ENCODE data around the gene ATPAF1. TPM values are rescaled to one million over a fixed set of nuclear protein-coding genes. Genes with fewer than 3 reads are reported as not detected.

ATPAF1 gene
- total RNA-seq, 2 experiments from 2014 or later = 49.0 to 50.6 TPM

DNA sequence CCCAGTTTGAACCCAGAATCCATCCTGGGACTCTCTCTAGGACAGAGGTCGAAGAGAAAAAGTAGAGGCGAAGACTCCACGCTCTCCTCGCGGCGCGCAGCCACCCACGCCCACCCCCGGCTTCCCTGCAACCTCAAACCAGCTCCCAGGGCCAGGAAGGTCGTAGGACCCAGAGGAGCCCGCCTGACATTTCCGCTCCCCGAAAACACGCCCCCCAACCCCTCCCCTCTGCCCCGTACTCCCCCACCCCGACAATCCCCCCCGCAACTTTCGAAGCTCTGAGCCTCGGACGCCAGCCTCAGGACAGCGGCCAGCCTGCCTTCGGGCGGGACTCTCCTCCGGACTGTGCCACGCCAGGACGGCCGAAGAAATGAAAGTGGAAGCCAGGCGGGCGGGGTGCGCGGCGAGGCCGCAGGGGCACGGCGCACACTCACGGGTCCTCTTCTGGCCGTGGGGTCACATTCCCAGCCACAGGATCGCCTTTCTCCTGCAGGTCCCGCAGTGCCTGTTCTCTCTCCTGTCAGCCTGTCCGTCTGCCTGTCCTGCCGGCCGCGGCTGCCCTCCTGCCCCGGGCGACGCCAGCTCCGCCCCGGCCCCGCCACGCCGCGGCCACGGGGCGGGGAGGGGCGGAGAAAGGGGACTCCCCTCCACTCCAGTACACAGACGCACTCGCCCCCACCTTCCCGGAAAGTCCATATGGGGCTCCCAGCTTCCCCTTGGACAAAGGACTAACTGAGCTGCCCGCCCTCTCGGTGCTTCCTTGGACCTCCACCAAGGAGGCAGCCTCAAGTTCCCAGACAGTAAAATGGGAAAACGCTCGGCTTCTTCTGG, 51.7 kb downstream of the ATPAF1 start, which contains the start of gene MOB3C:
Gene MOB3C (minus strand): TSS at position 535 of the 831 bp plus-strand sequence. CDS start 3,490 bp downstream, outside the sequence.
- H3K4me1 Mint-ChIP-seq = peaks cover 48% of the 10 kb centered on the region
- peak; percentile 66 for DNase-seq
- H3K27ac Mint-ChIP-seq = peak within 1 kb of the TSS; percentile 86
- H3K9me3 Mint-ChIP-seq = no peaks in the 10 kb centered on the region
- peaks cover 7% of the 10 kb centered on the region for H3K36me3 Mint-ChIP-seq (ENCODE audit: low read depth)
- CTCF ChIA-PET = interaction anchor here (0.9 to 3.2 kb wide), 8 partner anchors 9 to 110 kb away, joined by 3 to 16 read pairs (median 5); partner anchors contain the start of gene MKNK1
- POLR2A ChIA-PET = interaction anchor here (1.3 kb wide), 1 partner anchor 12 kb away, joined by 10 read pairs; the partner anchor contains the start of gene MKNK1
- H3K27me3 Mint-ChIP-seq = no peaks in the 10 kb centered on the region
- H3K4me3 Mint-ChIP-seq = peak within 1 kb of the TSS; percentile 92

DNA sequence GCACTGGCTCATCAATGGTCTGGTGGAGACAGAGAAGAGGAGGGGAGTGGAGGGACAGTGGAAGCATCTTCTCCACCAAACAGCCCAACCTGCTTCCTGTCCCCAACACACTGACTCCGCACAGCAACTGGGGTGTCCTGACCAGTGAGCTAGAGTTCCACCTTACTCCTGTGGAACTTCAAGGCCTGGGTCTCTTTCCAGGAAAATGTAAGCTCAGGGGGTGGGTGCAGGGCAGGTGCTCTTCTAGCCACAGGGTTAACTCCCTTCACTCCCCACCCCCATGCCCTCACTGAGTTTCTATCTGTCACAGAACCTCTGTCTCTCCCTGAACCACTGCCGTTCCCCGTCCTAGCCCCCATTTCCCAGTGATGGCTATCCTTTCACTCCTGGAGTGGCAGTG, 52.4 kb downstream of the ATPAF1 start:
- no peaks in the 10 kb centered on the region for H3K9me3 Mint-ChIP-seq

DNA sequence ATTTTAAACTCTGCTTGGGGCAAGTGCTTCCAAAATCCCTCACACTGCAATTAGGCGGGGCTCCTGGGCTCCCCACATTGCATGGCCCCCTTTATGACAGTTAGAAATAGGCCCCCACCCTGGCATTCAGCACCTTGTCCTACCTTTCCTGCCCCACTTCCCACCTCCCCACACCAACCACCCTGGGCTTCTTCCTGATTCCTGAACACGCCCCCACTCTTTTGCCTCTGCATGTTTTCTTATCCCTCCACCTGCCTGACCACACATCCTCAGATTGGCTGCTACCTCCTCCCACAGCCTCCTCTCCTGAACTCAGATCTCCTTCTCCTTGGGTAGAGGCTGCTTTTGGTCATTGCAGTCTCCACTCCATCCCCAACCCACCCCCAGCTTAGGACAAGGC, 53.1 kb downstream of the ATPAF1 start:
- H3K27ac Mint-ChIP-seq = peak overlapping the region; percentile 86
- CTCF ChIA-PET = interaction anchor here (0.8 to 3.2 kb wide), 7 partner anchors 8 to 111 kb away, joined by 3 to 16 read pairs (median 9); partner anchors contain the start of gene MKNK1
- POLR2A ChIA-PET = interaction anchor here (0.7 kb wide), 1 partner anchor 11 kb away, joined by 4 read pairs; the partner anchor contains the start of gene MKNK1
- H3K9me3 Mint-ChIP-seq = no peaks in the 10 kb centered on the region
- peak overlapping the region; percentile 92 for H3K4me3 Mint-ChIP-seq
- no peaks in the 10 kb centered on the region for H3K27me3 Mint-ChIP-seq
- peaks cover 12% of the 10 kb centered on the region for H3K36me3 Mint-ChIP-seq (ENCODE audit: low read depth)
- peaks cover 55% of the 10 kb centered on the region for H3K4me1 Mint-ChIP-seq
- no peak for DNase-seq

More for the DNA sequence above, 52.4 kb downstream of the ATPAF1 start:
- POLR2A ChIA-PET = interaction anchor here (0.5 to 0.7 kb wide), 2 partner anchors 12 to 32 kb away, joined by 3 to 4 read pairs; partner anchors contain the start of gene MKNK1
- peak overlapping the region; percentile 86 for H3K27ac Mint-ChIP-seq
- H3K27me3 Mint-ChIP-seq = no peaks in the 10 kb centered on the region
- H3K4me3 Mint-ChIP-seq = peak overlapping the region; percentile 92
- CTCF ChIA-PET = interaction anchor here (0.8 to 3.2 kb wide), 6 partner anchors 8 to 110 kb away, joined by 3 to 16 read pairs (median 7); partner anchors contain the start of gene MKNK1
- DNase-seq = peak; percentile 23
- peaks cover 55% of the 10 kb centered on the region for H3K4me1 Mint-ChIP-seq
- H3K36me3 Mint-ChIP-seq (ENCODE audit: low read depth) = peaks cover 10% of the 10 kb centered on the region

DNA sequence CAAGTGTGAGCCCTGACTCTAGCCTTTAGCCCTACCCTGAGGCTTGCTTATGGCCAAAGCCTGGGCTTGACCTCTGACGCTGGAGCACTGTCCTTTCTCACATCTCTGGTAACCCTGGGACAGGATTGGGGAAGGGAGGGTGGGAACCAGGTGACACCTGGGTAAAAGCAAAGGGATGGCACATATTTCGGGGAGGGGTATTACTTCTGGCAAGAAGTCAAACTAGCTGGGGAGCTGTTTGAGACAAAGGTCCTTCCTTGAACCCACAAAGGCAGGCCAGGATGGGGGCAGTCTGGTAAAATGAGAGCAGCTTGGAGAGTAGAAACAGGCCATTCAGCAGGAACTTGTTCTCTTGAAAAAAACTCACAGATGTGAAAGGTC, 53.6 kb downstream of the ATPAF1 start:
- CTCF ChIA-PET = interaction anchor here (0.8 to 2.7 kb wide), 3 partner anchors 10 to 36 kb away, joined by 3 to 10 read pairs (median 4); partner anchors contain the start of gene MKNK1
- Mint-ChIP-seq H3K4me1 (peaks cover 58% of the 10 kb centered on the region), H3K36me3 (ENCODE audit: low read depth) (peaks cover 17% of the 10 kb centered on the region), H3K4me3 (peak overlapping the region; percentile 92), H3K27me3 (no peaks in the 10 kb centered on the region), H3K9me3 (no peaks in the 10 kb centered on the region), H3K27ac (peak overlapping the region; percentile 41)
- no peak for DNase-seq
- POLR2A ChIA-PET = no interaction called here

DNA sequence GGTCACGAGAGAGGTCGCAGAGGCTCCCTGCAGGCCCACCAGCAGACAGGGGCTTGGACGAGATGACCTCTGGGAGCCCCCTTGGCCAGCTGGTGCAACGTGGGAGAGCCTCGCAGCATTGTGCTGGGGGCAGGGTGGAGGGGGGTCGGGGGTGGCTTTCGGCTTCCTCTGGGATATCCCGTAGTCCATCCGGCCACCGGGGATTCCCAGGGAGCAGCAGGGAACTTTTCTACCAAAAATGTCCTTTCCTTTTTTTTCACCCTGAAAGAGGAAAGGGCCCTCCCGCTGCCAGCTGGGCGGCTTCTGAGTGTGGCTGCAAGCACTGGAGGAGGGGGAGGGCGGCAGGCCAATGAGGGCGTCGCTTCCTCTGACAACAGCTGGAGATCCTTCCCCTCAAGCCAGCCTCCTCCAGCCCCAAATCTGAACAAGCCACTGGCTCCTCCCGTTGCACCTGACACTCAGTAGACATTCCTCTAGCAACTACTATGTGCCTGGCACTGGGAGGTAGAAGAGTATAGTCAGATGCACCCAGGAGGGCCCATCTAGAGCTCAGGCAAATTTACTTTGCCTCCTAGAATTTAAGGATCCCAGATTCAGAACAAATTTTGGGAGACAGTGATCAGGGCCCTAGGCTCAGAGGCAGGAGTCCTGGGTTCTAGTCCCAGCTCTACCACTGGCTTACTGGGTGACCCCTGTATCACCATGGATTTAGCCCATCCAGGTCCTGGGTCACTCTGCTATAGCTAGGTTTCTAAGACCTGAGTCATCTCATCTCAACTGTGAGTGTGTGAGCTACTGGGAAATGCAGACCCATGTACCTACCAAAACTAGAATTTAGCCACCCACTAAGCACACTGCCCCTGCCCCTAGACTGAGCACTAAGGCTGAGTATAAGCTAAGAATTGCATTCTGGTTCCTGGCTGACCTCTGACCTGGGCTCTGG, 54.2 kb downstream of the ATPAF1 start:
- H3K4me3 Mint-ChIP-seq = peak overlapping the region; percentile 47
- DNase-seq = peak; percentile 58
- CTCF ChIA-PET = interaction anchor here (0.8 to 2.7 kb wide), 4 partner anchors 9 to 175 kb away, joined by 3 to 10 read pairs (median 4); partner anchors contain the start of gene MKNK1
- POLR2A ChIA-PET = interaction anchor here (1.0 kb wide), 1 partner anchor 11 kb away, joined by 4 read pairs; no protein-coding TSS in a partner anchor
- H3K4me1 Mint-ChIP-seq = peaks cover 56% of the 10 kb centered on the region
- peaks cover 24% of the 10 kb centered on the region for H3K36me3 Mint-ChIP-seq (ENCODE audit: low read depth)
- H3K27me3 Mint-ChIP-seq = no peaks in the 10 kb centered on the region
- H3K27ac Mint-ChIP-seq = peak overlapping the region; percentile 78
- H3K9me3 Mint-ChIP-seq = no peaks in the 10 kb centered on the region

DNA sequence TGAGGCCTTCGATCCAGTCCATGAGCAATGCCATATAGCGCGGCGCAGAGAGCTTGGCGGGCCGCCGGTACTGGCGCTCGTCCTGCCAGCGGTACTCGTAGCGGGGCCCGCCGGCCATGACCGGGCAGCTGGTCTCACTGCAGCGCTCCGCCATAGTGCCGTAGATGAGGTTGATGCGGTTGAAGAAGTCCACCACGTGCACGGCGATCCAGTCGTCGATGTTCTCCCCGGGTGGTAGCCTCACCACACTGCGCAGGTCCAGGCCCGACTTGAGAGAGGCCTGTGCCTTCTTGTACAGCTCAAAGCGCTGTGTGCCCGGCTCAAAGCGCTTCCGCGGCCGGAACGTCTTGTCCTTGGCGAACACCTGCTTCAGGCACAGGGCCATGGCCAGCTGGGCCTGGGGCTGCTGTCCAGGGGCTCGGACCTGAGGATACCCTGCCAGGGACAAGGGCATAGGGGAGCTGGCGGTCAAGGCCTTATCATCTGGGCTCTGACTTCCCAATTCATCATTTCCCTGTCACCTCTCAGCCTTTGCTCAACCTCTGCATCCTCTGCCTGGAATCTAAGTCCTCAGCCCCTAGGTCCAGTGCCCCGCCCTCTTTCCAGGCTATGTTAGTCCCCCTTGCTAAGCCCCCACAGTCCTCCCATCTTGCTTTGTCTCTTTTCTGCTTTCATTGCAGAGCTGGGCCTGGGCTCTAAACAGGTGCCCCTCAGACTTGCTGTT, 55.1 kb downstream of the ATPAF1 start:
- H3K27ac Mint-ChIP-seq = peak overlapping the region; percentile 78

DNA sequence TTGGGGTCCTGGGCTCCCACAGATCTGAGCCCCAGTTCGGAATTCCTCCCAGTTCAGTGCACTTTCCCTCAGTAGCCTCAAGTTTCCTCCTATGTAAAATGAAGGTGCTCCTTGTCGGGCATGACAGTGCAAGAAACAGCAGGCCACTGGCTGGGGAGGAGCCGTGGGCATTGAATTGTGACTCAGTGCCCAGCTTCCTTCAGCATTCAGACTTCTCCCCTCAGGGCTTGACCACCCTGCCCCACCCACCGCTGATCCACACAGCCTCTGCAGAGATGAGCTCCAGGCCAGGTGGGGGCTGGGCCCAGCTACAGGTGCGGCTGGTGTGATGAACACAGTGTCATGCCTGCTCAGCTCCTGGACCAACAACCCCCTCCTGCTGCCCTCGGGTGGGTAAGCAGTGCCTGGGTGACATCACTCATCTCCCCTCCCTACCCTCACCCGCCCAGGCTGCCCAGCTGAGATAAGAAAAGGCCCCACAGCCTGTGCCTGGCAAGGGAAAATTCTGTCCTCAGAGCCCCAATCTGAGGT, 56.4 kb downstream of the ATPAF1 start:
- ChIA-PET CTCF (no interaction called here), POLR2A (no interaction called here)
- peaks cover 51% of the 10 kb centered on the region for H3K4me1 Mint-ChIP-seq

More for the DNA sequence above, 55.1 kb downstream of the ATPAF1 start:
- no peaks in the 10 kb centered on the region for H3K27me3 Mint-ChIP-seq
- ChIA-PET CTCF (interaction anchor here (1.0 to 2.7 kb wide), 3 partner anchors 8 to 174 kb away, joined by 3 to 10 read pairs (median 4); partner anchors contain the start of gene MKNK1), POLR2A (interaction anchor here (1.0 kb wide), 1 partner anchor 10 kb away, joined by 4 read pairs; no protein-coding TSS in a partner anchor)
- peak overlapping the region; percentile 3 for H3K4me3 Mint-ChIP-seq
- no peaks in the 10 kb centered on the region for H3K9me3 Mint-ChIP-seq
- no peak for DNase-seq
- H3K4me1 Mint-ChIP-seq = peaks cover 54% of the 10 kb centered on the region
- peaks cover 32% of the 10 kb centered on the region for H3K36me3 Mint-ChIP-seq (ENCODE audit: low read depth)

DNA sequence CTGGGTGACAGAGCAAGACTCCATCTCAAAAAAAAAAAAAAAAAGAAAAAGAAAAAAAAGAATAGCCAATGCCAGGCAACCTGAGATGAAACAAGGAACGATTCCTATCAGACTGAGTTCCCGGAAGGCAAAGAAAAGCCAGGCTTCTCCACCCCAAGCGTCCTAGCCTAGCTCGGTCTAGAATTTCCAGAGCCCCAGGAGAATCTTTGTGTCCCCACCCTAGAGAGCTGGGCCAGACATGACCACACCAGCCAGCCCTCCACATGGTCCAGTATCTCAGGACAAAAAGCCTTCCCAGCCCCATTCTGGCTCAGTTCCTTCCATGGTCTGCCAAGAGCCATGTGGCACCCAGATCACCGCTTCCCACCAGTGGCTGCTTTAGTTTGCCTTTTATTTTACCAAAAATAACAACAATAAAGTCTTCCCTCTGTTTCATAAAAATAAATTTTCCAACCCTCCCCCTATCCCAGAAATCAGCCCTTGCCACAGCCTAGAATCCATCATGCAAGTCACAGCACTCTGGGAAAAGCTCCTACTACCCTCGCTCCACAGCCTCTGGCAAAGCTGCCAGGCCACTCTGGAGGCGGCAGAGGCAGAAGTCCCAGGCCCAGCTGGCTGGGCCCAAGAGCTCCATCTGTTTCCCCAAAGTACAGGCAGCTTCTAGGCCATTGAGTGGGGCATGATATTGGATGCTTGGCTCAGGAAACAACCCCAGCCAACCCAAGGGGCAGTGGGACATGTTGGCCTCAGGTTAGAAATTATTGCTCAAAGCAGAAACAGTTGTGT, 60.6 kb downstream of the ATPAF1 start:
- H3K27me3 Mint-ChIP-seq = no peaks in the 10 kb centered on the region
- H3K4me1 Mint-ChIP-seq = peaks cover 55% of the 10 kb centered on the region
- DNase-seq = no peak
- H3K4me3 Mint-ChIP-seq = no peak overlapping the region
- H3K36me3 Mint-ChIP-seq (ENCODE audit: low read depth) = peaks cover 44% of the 10 kb centered on the region
- H3K27ac Mint-ChIP-seq = peak overlapping the region; percentile 38
- POLR2A ChIA-PET = interaction anchor here (0.6 kb wide), 1 partner anchor 25 kb away, joined by 3 read pairs; no protein-coding TSS in a partner anchor
- CTCF ChIA-PET = interaction anchor here (1.5 to 2.3 kb wide), 2 partner anchors 9 to 60 kb away, joined by 3 to 12 read pairs; partner anchors contain the start of gene MOB3C
- H3K9me3 Mint-ChIP-seq = no peaks in the 10 kb centered on the region

More for the DNA sequence above, 56.4 kb downstream of the ATPAF1 start:
- H3K9me3 Mint-ChIP-seq = no peaks in the 10 kb centered on the region
- peak overlapping the region; percentile 11 for H3K27ac Mint-ChIP-seq
- no peaks in the 10 kb centered on the region for H3K27me3 Mint-ChIP-seq
- H3K36me3 Mint-ChIP-seq (ENCODE audit: low read depth) = peaks cover 39% of the 10 kb centered on the region
- DNase-seq = no peak
- no peak overlapping the region for H3K4me3 Mint-ChIP-seq

DNA sequence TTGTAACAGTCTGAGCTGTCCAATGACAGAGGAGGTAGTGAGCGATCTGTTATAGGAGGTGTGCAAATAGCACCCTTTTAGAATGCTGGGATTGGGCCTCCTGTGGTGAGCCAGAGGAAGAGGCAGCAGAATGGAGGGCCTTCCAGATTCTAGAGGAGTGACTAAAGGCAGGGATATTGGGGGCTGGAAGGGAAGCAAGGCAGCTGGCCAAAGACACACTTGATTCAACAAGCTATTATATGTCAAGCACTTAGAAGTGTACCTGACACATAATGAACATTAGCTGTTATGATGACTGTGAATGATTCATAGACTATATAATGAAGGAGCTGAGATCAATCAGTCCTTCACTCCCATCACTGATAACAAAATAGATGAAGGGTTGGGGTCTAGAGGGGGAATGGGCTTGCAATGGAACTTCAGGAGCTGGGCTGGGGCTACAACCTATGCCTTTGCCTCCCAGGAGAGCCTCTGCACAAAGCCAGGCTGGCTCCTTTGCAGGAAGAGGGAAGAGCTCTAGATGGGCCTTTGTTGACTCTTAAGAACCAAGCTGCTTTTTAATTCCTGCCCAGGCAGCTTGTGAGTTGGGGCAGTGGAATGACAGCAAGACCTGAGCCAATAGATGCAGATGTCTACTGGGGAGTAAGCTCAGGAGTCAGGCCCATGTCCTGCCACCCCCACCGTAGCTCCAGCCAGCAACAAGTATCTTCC, 61.8 kb downstream of the ATPAF1 start:
- Mint-ChIP-seq H3K9me3 (no peaks in the 10 kb centered on the region), H3K27ac (no peak overlapping the region), H3K4me3 (peak overlapping the region; percentile 48), H3K27me3 (no peaks in the 10 kb centered on the region), H3K4me1 (peaks cover 61% of the 10 kb centered on the region), H3K36me3 (ENCODE audit: low read depth) (peaks cover 50% of the 10 kb centered on the region)
- POLR2A ChIA-PET = interaction anchor here (0.9 kb wide), 1 partner anchor 68 kb away, joined by 4 read pairs; no protein-coding TSS in a partner anchor
- CTCF ChIA-PET = interaction anchor here (1.5 to 2.3 kb wide), 2 partner anchors 10 to 61 kb away, joined by 3 to 12 read pairs; partner anchors contain the start of gene MOB3C
- no peak for DNase-seq

DNA sequence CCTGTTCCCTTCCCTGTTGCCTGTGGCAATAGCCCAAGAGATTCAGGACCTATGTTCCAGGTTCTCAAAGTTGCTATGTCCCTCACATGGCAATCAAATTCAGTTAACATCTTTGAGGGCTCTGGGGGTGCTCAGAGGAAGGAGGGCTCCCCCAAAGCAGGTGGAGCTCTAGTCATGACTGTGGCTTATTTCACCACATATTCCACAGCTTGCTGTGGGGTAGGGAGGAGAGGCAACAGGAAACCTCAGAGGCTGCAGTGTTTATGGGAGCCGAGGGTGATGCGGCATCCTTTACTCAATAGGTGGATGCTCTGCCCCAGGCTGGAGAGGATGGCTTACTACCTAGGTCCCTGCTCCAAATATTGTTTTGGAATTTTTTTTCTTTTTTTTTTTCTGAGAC, 62.9 kb downstream of the ATPAF1 start:
- H3K9me3 Mint-ChIP-seq = no peaks in the 10 kb centered on the region

More for the DNA sequence above, 62.9 kb downstream of the ATPAF1 start:
- H3K4me1 Mint-ChIP-seq = peaks cover 61% of the 10 kb centered on the region
- H3K27ac Mint-ChIP-seq = peak overlapping the region; percentile 90
- ChIA-PET POLR2A (no interaction called here), CTCF (interaction anchor here (0.6 to 4.9 kb wide), 7 partner anchors 8 to 95 kb away, joined by 3 to 25 read pairs (median 10); partner anchors contain the start of gene MOB3C)
- DNase-seq = peak; percentile 49
- no peaks in the 10 kb centered on the region for H3K27me3 Mint-ChIP-seq
- H3K36me3 Mint-ChIP-seq (ENCODE audit: low read depth) = peaks cover 52% of the 10 kb centered on the region
- peak overlapping the region; percentile 89 for H3K4me3 Mint-ChIP-seq

All from activated CD4-positive, alpha-beta T cell treated with anti-CD3 and anti-CD28 coated beads, Interleukin-2, amount 10 ng/mL, durations not matched to agents 7 days and 5 days (primary cell).